OCI-LY1 (cell line): ENCODE measurements around the gene ANAPC5.

Experiments
- H2AFZ ChIP-seq: fragments of 200-600 bp; sonication (generic), shearing (Covaris generic); 2 replicates; pipeline ENCODE4 v1.6.0; 2014; ENCODE audit warnings: antibody characterized with exemption, mild to moderate bottlenecking, low read length
- H3F3A ChIP-seq: fragments of 200-600 bp; sonication (generic), shearing (Covaris generic); 2 replicates; pipeline ENCODE4 v1.6.0; 2014; ENCODE audit warnings: mild to moderate bottlenecking, antibody characterized with exemption, low read length, moderate library complexity; ENCODE audit not compliant: insufficient read depth
- H3K27ac ChIP-seq: fragments of 200-600 bp; sonication (generic); 2 replicates; pipeline ENCODE4 v1.5.1; 2014; ENCODE audit warnings: low read length, mixed run types, mild to moderate bottlenecking, low read depth; ENCODE audit not compliant: poor library complexity, severe bottlenecking
- H3K27me3 ChIP-seq: fragments of 200-600 bp; sonication (generic); 2 replicates; pipeline ENCODE4 v1.6.0; 2014; ENCODE audit warnings: antibody characterized with exemption, mild to moderate bottlenecking, low read length, moderate library complexity; ENCODE audit not compliant: insufficient read depth
- H3K36me3 ChIP-seq: fragments of 200-600 bp; sonication (generic); 2 replicates; pipeline ENCODE4 v1.6.1; 2014; ENCODE audit warnings: mild to moderate bottlenecking, antibody characterized with exemption, low read length, moderate library complexity, mixed read lengths; ENCODE audit not compliant: insufficient read depth
- H3K4me1 ChIP-seq: fragments of 200-600 bp; sonication (generic); 2 replicates; pipeline ENCODE4 v1.5.1; 2014; ENCODE audit warnings: mild to moderate bottlenecking, low read length, moderate library complexity; ENCODE audit not compliant: insufficient read depth, severe bottlenecking
- H3K4me2 ChIP-seq: fragments of 200-600 bp; sonication (generic), shearing (Covaris generic); 2 replicates; pipeline ENCODE4 v1.6.1; 2014; ENCODE audit warnings: low read length
- H3K4me3 ChIP-seq: fragments of 200-600 bp; sonication (generic); 2 replicates; pipeline ENCODE4 v1.5.1; 2014; ENCODE audit warnings: low read length, low read depth, mild to moderate bottlenecking, mixed read lengths; ENCODE audit not compliant: poor library complexity, severe bottlenecking
- H3K79me2 ChIP-seq: fragments of 200-600 bp; shearing (Covaris generic); 2 replicates; pipeline ENCODE4 v1.6.1; 2016; ENCODE audit warnings: mixed run types, low read length, mixed read lengths; ENCODE audit not compliant: insufficient read depth
- H3K9ac ChIP-seq: fragments of 200-600 bp; sonication (generic), shearing (Covaris generic); 2 replicates; pipeline ENCODE4 v1.6.1; 2014; ENCODE audit warnings: mild to moderate bottlenecking, low read length, mixed read lengths
- H3K9me2 ChIP-seq: fragments of 200-600 bp; sonication (generic), shearing (Covaris generic); 2 replicates; pipeline ENCODE4 v1.6.1; 2014; ENCODE audit warnings: low read depth, mild to moderate bottlenecking, low read length, mixed read lengths
- H3K9me3 ChIP-seq: fragments of 200-600 bp; shearing (Covaris generic); 2 replicates; pipeline ENCODE4 v1.6.1; 2014; ENCODE audit warnings: low read length, mixed read lengths
- H4K20me1 ChIP-seq: fragments of 200-600 bp; sonication (generic), shearing (Covaris generic); 2 replicates; pipeline ENCODE4 v1.6.0; 2016; ENCODE audit warnings: mild to moderate bottlenecking, low read length; ENCODE audit not compliant: insufficient read depth
- EZH2 ChIP-seq: fragments of 200-600 bp; sonication (generic), shearing (Covaris generic); IDR thresholded peaks from 2 replicates; pipeline ENCODE4 v1.8.0; 2017; ENCODE audit warnings: borderline replicate concordance, mixed run types, mild to moderate bottlenecking, antibody characterized with exemption, low read length, moderate library complexity, mixed read lengths
- TF ChIP-seq, protein P1 (sequence below): fragments of 200-600 bp; sonication (generic), shearing (Covaris generic); IDR thresholded peaks from 2 replicates; pipeline ENCODE4 v1.5.1; 2017; ENCODE audit warnings: mild to moderate bottlenecking, antibody characterized with exemption, low read length, moderate library complexity, mixed read lengths

The ANAPC5 gene

DNA sequence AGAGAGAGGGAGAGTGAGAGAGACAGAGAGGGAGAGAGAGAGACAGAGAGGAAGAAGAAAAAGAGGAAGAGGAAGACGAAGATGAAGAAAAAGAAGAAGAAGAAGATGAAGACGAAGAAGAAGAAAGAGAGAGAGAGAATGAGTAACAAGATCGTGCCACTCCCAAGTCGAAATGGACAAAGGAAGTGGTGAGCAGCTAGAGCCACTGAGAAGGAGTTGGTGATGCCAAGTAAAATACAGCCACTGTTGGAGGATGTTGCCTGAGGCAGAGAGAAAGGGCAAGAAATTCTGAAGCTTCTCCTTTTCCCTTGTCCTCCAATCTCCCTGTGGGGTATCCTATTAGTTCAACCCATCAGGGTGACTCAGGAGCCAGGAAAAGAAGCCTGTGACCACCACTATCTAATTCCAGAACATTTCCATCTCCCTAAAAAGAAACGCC, 12.5 kb upstream of the ANAPC5 start:
- Histone ChIP-seq H3K36me3 (no peaks in the 10 kb centered on the region), H3K9ac (no peak overlapping the region), H2AFZ (no peak overlapping the region), H3K4me2 (no peak overlapping the region), H3K27me3 (0 out of 2 replicates have a peak, but pooled peaks cover 11% of the 10 kb centered on the region), H3F3A (no peaks in the 10 kb centered on the region), H3K4me1 (no peaks in the 10 kb centered on the region), H3K9me3 (no peaks in the 10 kb centered on the region), H3K79me2 (no peaks in the 10 kb centered on the region), H4K20me1 (no peaks in the 10 kb centered on the region), H3K4me3 (no peak overlapping the region), H3K27ac (no peak overlapping the region), H3K9me2 (no peaks in the 10 kb centered on the region)
- TF ChIP-seq, protein P1, sequence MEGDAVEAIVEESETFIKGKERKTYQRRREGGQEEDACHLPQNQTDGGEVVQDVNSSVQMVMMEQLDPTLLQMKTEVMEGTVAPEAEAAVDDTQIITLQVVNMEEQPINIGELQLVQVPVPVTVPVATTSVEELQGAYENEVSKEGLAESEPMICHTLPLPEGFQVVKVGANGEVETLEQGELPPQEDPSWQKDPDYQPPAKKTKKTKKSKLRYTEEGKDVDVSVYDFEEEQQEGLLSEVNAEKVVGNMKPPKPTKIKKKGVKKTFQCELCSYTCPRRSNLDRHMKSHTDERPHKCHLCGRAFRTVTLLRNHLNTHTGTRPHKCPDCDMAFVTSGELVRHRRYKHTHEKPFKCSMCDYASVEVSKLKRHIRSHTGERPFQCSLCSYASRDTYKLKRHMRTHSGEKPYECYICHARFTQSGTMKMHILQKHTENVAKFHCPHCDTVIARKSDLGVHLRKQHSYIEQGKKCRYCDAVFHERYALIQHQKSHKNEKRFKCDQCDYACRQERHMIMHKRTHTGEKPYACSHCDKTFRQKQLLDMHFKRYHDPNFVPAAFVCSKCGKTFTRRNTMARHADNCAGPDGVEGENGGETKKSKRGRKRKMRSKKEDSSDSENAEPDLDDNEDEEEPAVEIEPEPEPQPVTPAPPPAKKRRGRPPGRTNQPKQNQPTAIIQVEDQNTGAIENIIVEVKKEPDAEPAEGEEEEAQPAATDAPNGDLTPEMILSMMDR, result no peak

DNA sequence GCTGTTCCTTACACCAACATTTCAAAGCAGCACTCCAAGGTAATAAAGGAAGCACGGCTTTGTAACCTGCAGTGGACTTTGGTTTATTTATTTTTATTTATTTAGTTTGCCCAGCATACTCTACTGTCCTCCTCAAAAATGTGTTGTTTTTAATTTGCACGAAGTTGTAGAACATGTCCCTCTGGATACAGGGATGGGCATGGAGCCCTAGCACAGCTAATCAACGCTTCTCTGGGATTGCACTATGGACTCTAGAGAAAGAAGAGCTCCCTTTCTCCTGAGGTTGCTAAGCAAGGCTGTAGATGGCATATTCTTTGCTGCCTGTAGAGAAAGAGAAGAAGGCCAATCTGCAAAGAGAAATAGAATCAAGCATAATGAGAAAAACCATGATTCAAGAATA, 5.9 kb upstream of the ANAPC5 start:
- TF ChIP-seq, protein P1, result no peak
- no peak overlapping the region for H2AFZ ChIP-seq
- H3K9me3 ChIP-seq, result no peaks in the 10 kb centered on the region
- no peak overlapping the region for H3K27ac ChIP-seq
- peaks cover 2% of the 10 kb centered on the region for H3K4me1 ChIP-seq
- no peaks in the 10 kb centered on the region for H3K79me2 ChIP-seq
- no peaks in the 10 kb centered on the region for H4K20me1 ChIP-seq
- H3F3A ChIP-seq, result no peaks in the 10 kb centered on the region
- no peak overlapping the region for H3K9ac ChIP-seq
- no peaks in the 10 kb centered on the region for H3K27me3 ChIP-seq
- H3K36me3 ChIP-seq, result no peaks in the 10 kb centered on the region
- H3K9me2 ChIP-seq, result no peaks in the 10 kb centered on the region
- no peak overlapping the region for H3K4me3 ChIP-seq
- H3K4me2 ChIP-seq, result no peak overlapping the region

DNA sequence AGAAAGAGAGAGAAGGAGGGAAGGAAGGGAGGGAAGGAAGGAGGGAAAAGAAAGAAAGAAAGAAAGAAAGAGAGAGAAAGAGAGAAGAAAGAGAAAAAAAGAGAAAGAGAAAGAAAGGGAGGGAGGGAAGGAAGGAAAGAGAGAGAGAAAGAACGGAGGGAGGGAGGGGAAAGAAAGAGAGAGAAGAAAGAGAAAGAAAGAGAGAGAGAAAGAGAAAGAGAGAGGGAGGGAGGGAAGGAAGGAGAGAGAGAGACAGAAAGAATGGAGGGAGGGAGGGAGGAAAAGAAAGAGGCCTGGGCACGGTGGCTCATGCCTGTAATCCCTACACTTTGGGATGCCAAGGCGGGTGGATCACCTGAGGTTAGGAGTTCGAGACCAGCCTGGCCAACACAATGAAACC, 5.1 kb upstream of the ANAPC5 start:
- no peaks in the 10 kb centered on the region for H3K27me3 ChIP-seq

More for the DNA sequence above, 5.1 kb upstream of the ANAPC5 start:
- Histone ChIP-seq H3K9ac (no peak overlapping the region), H2AFZ (no peak overlapping the region), H3F3A (no peaks in the 10 kb centered on the region), H3K9me2 (no peaks in the 10 kb centered on the region), H3K4me1 (peaks cover 7% of the 10 kb centered on the region), H3K4me2 (no peak overlapping the region), H3K27ac (no peak overlapping the region), H3K79me2 (no peaks in the 10 kb centered on the region), H4K20me1 (no peaks in the 10 kb centered on the region), H3K36me3 (no peaks in the 10 kb centered on the region), H3K4me3 (no peak overlapping the region), H3K9me3 (no peaks in the 10 kb centered on the region)
- TF ChIP-seq, protein P1, result no peak
- no peak for TF ChIP-seq EZH2
